A549 (cell line): ENCODE results near the gene CCDC106. TPM values are rescaled to one million over a fixed set of nuclear protein-coding genes. Genes with fewer than 3 reads are reported as not detected.

Experiments used
- ATAC-seq, 2 experiments: fragments of 200-7000 bp in 1 of 2; fragments of >200 bp in 1 of 2; cut with Nextera tagmentation in 1 of 2; cut with Tn5 transposase in 1 of 2; 3 replicates each; pipeline versions ENCODE4 v1.8.0 to v1.9.1; 2018 to 2020; ENCODE audit warnings: mild to moderate bottlenecking in 1 of 2, moderate library complexity in 1 of 2
- CTCF ChIA-PET: fragments of 300-600 bp; sonication (Branson Sonifier 250); formaldehyde crosslinking; extraction: SDS; loops from one replicate; lab custom pipeline; 2021; ENCODE audit warnings: antibody characterized with exemption, inconsistent platforms; lab: Yijun Ruan, JAX
- POLR2A ChIA-PET: fragments of 350-600 bp; formaldehyde crosslinking; extraction: SDS; loops from one replicate; lab custom pipeline; 2021; ENCODE audit warnings: antibody characterized with exemption, inconsistent platforms; lab: Yijun Ruan, JAX
- DNase-seq, 2 experiments: peaks; one replicate each; pipeline versions ENCODE4 v3.0.0 to v3.0.0-alpha.2; 2011 to 2016; ENCODE audit warnings: low read depth in 1 of 2, low spot score in 1 of 2
- FAIRE-seq: peaks from 2 replicates; lab custom pipeline; 2011; peaks lifted over from hg19 to GRCh38; lab: Jason Lieb, UNC
- H3K27ac ChIP-seq, 2 experiments: fragments of >200 bp; sonication (Bioruptor Twin); formaldehyde crosslinking; 3 replicates each; pipeline ENCODE4 v1.5.1; 2016 to 2017
- H3K4me1 ChIP-seq: fragments of >200 bp; sonication (Bioruptor Twin); formaldehyde crosslinking; 3 replicates; pipeline ENCODE4 v1.6.1; 2016
- H3K4me2 ChIP-seq: fragments of >200 bp; sonication (Bioruptor Twin); formaldehyde crosslinking; 3 replicates; pipeline ENCODE4 v1.6.1; 2016
- H3K4me3 ChIP-seq: fragments of >200 bp; sonication (Bioruptor Twin); formaldehyde crosslinking; 3 replicates; pipeline ENCODE4 v1.5.1; 2016
- H3K9me3 ChIP-seq: fragments of >200 bp; sonication (Bioruptor Twin); formaldehyde crosslinking; 3 replicates; pipeline ENCODE4 v1.6.1; 2016
- BHLHE40 ChIP-seq: IDR thresholded peaks from 2 replicates; pipeline ENCODE4 v1.6.1; 2012; ENCODE audit warnings: low read depth, low read length, inconsistent platforms
- CBX8 ChIP-seq: fragments of 200-600 bp; sonication (generic); IDR thresholded peaks from 2 replicates; pipeline ENCODE4 v1.6.1; 2016
- CHD2 ChIP-seq: fragments of 150-350 bp; IDR thresholded peaks from 2 replicates; pipeline ENCODE4 v1.6.1; 2014; ENCODE audit warnings: low read length; ENCODE audit not compliant: partially characterized antibody
- CHD4 ChIP-seq: fragments of 200-600 bp; sonication (generic); IDR thresholded peaks from 2 replicates; pipeline ENCODE4 v1.6.1; 2016; ENCODE audit warnings: antibody characterized with exemption, mild to moderate bottlenecking, borderline replicate concordance
- E2F6 ChIP-seq: IDR thresholded peaks from 2 replicates; pipeline ENCODE4 v1.6.1; 2012; ENCODE audit warnings: low read depth, borderline replicate concordance
- HDAC2 ChIP-seq: fragments of 200-600 bp; sonication (generic); IDR thresholded peaks from 2 replicates; pipeline ENCODE4 v1.6.1; 2016
- HEYL ChIP-seq: fragments of 250-450 bp; sonication (Bioruptor Pico); IDR thresholded peaks from 2 replicates; pipeline ENCODE4 v1.8.0; 2021; ENCODE audit warnings: mild to moderate bottlenecking, moderate library complexity
- HOXA7 ChIP-seq: fragments of 250-450 bp; sonication (Bioruptor Pico); IDR thresholded peaks from 2 replicates; pipeline ENCODE4 v1.5.0; 2020; ENCODE audit warnings: mild to moderate bottlenecking, moderate library complexity
- JUN ChIP-seq, 2 experiments: fragments of >200 bp; sonication (Bioruptor Twin); formaldehyde crosslinking; IDR thresholded peaks; 2 replicates in 1 of 2; 3 replicates in 1 of 2; pipeline ENCODE4 v1.6.1; 2016 to 2017
- JUNB ChIP-seq: fragments of >200 bp; sonication (Bioruptor Twin); formaldehyde crosslinking; IDR thresholded peaks from 2 replicates; pipeline ENCODE4 v1.6.1; 2016
- MAFK ChIP-seq: fragments of 450-650 bp; IDR thresholded peaks from 2 replicates; pipeline ENCODE4 v1.6.1; 2014; ENCODE audit not compliant: partially characterized antibody
- MYC ChIP-seq: IDR thresholded peaks from 2 replicates; pipeline ENCODE4 v1.6.1; 2012; ENCODE audit warnings: mild to moderate bottlenecking, inconsistent platforms, low read length, improper control_type of control experiment, borderline replicate concordance
- NFE2L2 ChIP-seq: fragments of 150-350 bp; conservative IDR thresholded peaks from 2 replicates; pipeline ENCODE4 v1.6.1; 2014; ENCODE audit warnings: low read length
- NPAS2 ChIP-seq: fragments of 250-450 bp; sonication (Bioruptor Pico); IDR thresholded peaks from 2 replicates; pipeline ENCODE4 v1.8.0; 2022; ENCODE audit warnings: mild to moderate bottlenecking, moderate library complexity, borderline replicate concordance
- NR3C1 ChIP-seq: fragments of >200 bp; sonication (Bioruptor Twin); formaldehyde crosslinking; IDR thresholded peaks from 3 replicates; pipeline ENCODE4 v1.6.1; 2017
- PHF8 ChIP-seq: fragments of 200-600 bp; sonication (generic); IDR thresholded peaks from 2 replicates; pipeline ENCODE4 v1.6.1; 2016; ENCODE audit warnings: low read depth, mild to moderate bottlenecking, antibody characterized with exemption, moderate library complexity, borderline replicate concordance
- RCOR1 ChIP-seq: fragments of 150-350 bp; IDR thresholded peaks from 2 replicates; pipeline ENCODE4 v1.6.1; 2014; ENCODE audit warnings: antibody characterized with exemption, low read length, low read depth
- REST ChIP-seq: fragments of 200-600 bp; sonication (generic); IDR thresholded peaks from 2 replicates; pipeline ENCODE4 v1.6.1; 2016; ENCODE audit warnings: antibody characterized with exemption, mild to moderate bottlenecking, moderate library complexity
- SREBF2 ChIP-seq: fragments of 450-650 bp; IDR thresholded peaks from 2 replicates; pipeline ENCODE4 v1.6.1; 2014; ENCODE audit warnings: mild to moderate bottlenecking, moderate library complexity
- TFCP2L1 ChIP-seq: fragments of 250-450 bp; sonication (Bioruptor Pico); IDR thresholded peaks from 2 replicates; pipeline ENCODE4 v1.5.0; 2021; ENCODE audit warnings: mild to moderate bottlenecking
- ZSCAN20 ChIP-seq: fragments of 250-450 bp; sonication (Bioruptor Pico); IDR thresholded peaks from 2 replicates; pipeline ENCODE4 v1.8.0; 2022; ENCODE audit warnings: mild to moderate bottlenecking, moderate library complexity
- WGBS: methylation state at CpG from one replicate; pipeline ENCODE4 v1.1.6; 2017; ENCODE audit errors: missing lambda C conversion rate; 5-methylcytosine and 5-hydroxymethylcytosine counted together
- polyA plus RNA-seq, 4 experiments: library from polyadenylated mRNA; depleted of rRNA in 3 of 4; stranded (reverse); fragments of >200 nt; fragmentation: RNase III in 1 of 4; extraction: RNeasy Plus Mini Kit Qiagen cat#74134 plus additional on column Dnase treatment in 1 of 4; gene quantifications; 2 replicates in 3 of 4; 3 replicates in 1 of 4; pipeline ENCODE4 v1.2.3, GENCODE V29; 2011 to 2017
- TF ChIP-seq, protein P1 (sequence below): IDR thresholded peaks from 2 replicates; pipeline ENCODE4 v1.6.1; 2012
- TF ChIP-seq, protein P2 (sequence below): fragments of 250-450 bp; sonication (Bioruptor Pico); IDR thresholded peaks from 2 replicates; pipeline ENCODE4 v1.5.0; 2021; ENCODE audit warnings: mild to moderate bottlenecking, moderate library complexity, borderline replicate concordance
- TF ChIP-seq, protein P3 (sequence below): fragments of 150-350 bp; IDR thresholded peaks from 2 replicates; pipeline ENCODE4 v1.6.1; 2014; ENCODE audit warnings: low read depth, mild to moderate bottlenecking, low read length

Gene CCDC106
- polyA plus RNA-seq, 2 of the 4 experiments (the other 2 are of a cell fraction), result 5.2 to 17.6 TPM

DNA sequence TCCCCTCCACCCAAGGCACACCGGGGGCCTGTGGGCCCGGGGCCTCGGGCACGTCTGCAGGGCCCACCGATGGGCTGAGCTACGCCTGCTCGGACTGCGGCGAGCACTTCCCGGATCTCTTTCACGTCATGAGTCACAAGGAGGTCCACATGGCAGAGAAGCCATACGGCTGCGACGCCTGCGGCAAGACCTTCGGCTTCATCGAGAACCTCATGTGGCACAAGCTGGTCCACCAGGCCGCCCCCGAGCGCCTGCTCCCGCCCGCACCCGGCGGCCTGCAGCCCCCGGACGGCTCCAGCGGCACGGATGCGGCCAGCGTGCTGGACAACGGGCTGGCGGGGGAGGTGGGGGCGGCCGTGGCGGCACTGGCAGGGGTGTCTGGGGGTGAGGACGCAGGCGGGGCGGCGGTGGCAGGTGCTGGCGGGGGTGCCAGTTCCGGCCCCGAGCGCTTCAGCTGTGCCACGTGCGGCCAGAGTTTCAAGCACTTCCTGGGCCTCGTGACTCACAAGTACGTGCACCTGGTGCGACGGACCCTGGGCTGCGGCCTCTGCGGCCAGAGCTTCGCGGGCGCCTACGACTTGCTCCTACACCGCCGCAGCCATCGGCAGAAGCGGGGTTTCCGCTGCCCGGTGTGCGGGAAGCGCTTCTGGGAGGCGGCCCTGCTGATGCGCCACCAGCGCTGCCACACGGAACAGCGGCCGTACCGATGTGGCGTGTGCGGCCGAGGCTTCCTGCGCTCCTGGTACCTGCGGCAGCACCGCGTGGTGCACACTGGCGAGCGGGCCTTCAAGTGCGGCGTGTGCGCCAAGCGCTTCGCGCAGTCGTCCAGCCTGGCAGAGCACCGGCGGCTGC is 32.2 kb upstream of the CCDC106 start:
- Histone ChIP-seq H3K4me2 (no peak overlapping the region), H3K27ac (no peak overlapping the region), H3K4me3 (no peak overlapping the region), H3K9me3 (no peaks in the 10 kb centered on the region), H3K4me1 (no peaks in the 10 kb centered on the region)
- ChIA-PET POLR2A (no interaction called here), CTCF (interaction anchor here (1.1 to 24.9 kb wide), 6 partner anchors 9 to 148 kb away, joined by 3 to 363 read pairs (median 5); no protein-coding TSS in a partner anchor)
- FAIRE-seq (no peak), ATAC-seq (no peak), DNase-seq (no peak)
- 97% methylated on average over 76 of the region's 88 CpGs for WGBS
- no peak for TF ChIP-seq RCOR1
- no peak for TF ChIP-seq CBX8
- TF ChIP-seq CHD2, result no peak
- no peak for TF ChIP-seq NFE2L2
- TF ChIP-seq HOXA7, result no peak
- TF ChIP-seq PHF8, result no peak

GRCh38 chr19:55616395-55616875 is 31.6 kb upstream of the CCDC106 start:
- H3K4me2 ChIP-seq, result no peak overlapping the region
- ATAC-seq, result no peak
- 98% methylated on average over 38 of the region's 38 CpGs for WGBS
- no peaks in the 10 kb centered on the region for H3K4me1 ChIP-seq
- TF ChIP-seq E2F6 (no peak), HEYL (CRISPR knock-in tag) (no peak), JUNB (no peak), CHD4 (no peak), MAFK (no peak), SREBF2 (no peak), ZSCAN20 (CRISPR knock-in tag) (no peak), MYC (no peak), BHLHE40 (no peak), NR3C1 (no peak), HDAC2 (no peak), JUN (IDR thresholded peaks at IDR 0.05) (no peak), NPAS2 (CRISPR knock-in tag) (no peak), REST (no peak), TFCP2L1 (CRISPR knock-in tag) (no peak)
- TF ChIP-seq, protein P1, sequence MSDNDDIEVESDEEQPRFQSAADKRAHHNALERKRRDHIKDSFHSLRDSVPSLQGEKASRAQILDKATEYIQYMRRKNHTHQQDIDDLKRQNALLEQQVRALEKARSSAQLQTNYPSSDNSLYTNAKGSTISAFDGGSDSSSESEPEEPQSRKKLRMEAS, result no peak
- TF ChIP-seq, protein P2, sequence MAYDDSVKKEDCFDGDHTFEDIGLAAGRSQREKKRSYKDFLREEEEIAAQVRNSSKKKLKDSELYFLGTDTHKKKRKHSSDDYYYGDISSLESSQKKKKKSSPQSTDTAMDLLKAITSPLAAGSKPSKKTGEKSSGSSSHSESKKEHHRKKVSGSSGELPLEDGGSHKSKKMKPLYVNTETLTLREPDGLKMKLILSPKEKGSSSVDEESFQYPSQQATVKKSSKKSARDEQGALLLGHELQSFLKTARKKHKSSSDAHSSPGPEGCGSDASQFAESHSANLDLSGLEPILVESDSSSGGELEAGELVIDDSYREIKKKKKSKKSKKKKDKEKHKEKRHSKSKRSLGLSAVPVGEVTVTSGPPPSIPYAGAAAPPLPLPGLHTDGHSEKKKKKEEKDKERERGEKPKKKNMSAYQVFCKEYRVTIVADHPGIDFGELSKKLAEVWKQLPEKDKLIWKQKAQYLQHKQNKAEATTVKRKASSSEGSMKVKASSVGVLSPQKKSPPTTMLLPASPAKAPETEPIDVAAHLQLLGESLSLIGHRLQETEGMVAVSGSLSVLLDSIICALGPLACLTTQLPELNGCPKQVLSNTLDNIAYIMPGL (CRISPR knock-in tag), result no peak
- TF ChIP-seq, protein P3, sequence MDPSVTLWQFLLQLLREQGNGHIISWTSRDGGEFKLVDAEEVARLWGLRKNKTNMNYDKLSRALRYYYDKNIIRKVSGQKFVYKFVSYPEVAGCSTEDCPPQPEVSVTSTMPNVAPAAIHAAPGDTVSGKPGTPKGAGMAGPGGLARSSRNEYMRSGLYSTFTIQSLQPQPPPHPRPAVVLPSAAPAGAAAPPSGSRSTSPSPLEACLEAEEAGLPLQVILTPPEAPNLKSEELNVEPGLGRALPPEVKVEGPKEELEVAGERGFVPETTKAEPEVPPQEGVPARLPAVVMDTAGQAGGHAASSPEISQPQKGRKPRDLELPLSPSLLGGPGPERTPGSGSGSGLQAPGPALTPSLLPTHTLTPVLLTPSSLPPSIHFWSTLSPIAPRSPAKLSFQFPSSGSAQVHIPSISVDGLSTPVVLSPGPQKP, result no peak
- ChIA-PET CTCF (interaction anchor here (1.4 to 24.9 kb wide), 3 partner anchors 10 to 106 kb away, joined by 6 to 363 read pairs (median 13); no protein-coding TSS in a partner anchor), POLR2A (interaction anchor here (1.1 kb wide), 1 partner anchor 10 kb away, joined by 3 read pairs; no protein-coding TSS in a partner anchor)
- H3K27ac ChIP-seq, result no peak overlapping the region
- no peak for DNase-seq
- H3K9me3 ChIP-seq, result no peaks in the 10 kb centered on the region
- H3K4me3 ChIP-seq, result no peak overlapping the region
- FAIRE-seq, result no peak
